H1 (cell line): ENCODE results near the gene FMNL2. TPM values are rescaled to one million over a fixed set of nuclear protein-coding genes. Genes with fewer than 3 reads are reported as not detected.
A peak's percentile ranks its signal among the peaks of the same experiment; 100 is the strongest.

ENCODE experiments used
- CTCF ChIA-PET: fragments of 300-600 bp; sonication (Branson Sonifier 250); formaldehyde crosslinking; loops from one replicate; lab custom pipeline; 2021; ENCODE audit not compliant: partially characterized antibody; lab: Charles Lee
- POLR2A ChIA-PET: fragments of 300-600 bp; sonication (Branson Sonifier 250); formaldehyde crosslinking; loops from one replicate; lab custom pipeline; 2021; ENCODE audit warnings: inconsistent platforms; ENCODE audit not compliant: partially characterized antibody; lab: Charles Lee
- DNase-seq, 2 experiments: peaks; one replicate each; pipeline versions ENCODE4 v3.0.0 to v3.0.0-alpha.2; 2010 to 2022; ENCODE audit warnings: low spot score in 2 of 2, low read depth in 1 of 2, mixed read lengths in 1 of 2
- FAIRE-seq: peaks from 2 replicates; lab custom pipeline; 2011; peaks lifted over from hg19 to GRCh38; lab: Jason Lieb, UNC
- H2AFZ ChIP-seq: 2 replicates; pipeline ENCODE4 v1.8.1; 2012; ENCODE audit warnings: low read length, inconsistent platforms
- H2AK5ac ChIP-seq: 2 replicates; pipeline ENCODE4 v1.6.1; 2013; ENCODE audit warnings: low read depth, low read length
- H2BK120ac ChIP-seq: replicated peaks from 2 replicates; pipeline ENCODE3; 2013; ENCODE audit warnings: low read depth, low read length, inconsistent platforms
- H2BK12ac ChIP-seq: 2 replicates; pipeline ENCODE4 v1.6.1; 2013; ENCODE audit warnings: low read depth, low read length
- H2BK15ac ChIP-seq: 2 replicates; pipeline ENCODE4 v1.6.1; 2013; ENCODE audit warnings: low read length
- H2BK20ac ChIP-seq: 2 replicates; pipeline ENCODE4 v1.6.1; 2013; ENCODE audit warnings: low read length
- H2BK5ac ChIP-seq: 2 replicates; pipeline ENCODE4 v1.6.1; 2013; ENCODE audit warnings: low read depth, low read length
- H3K14ac ChIP-seq: 2 replicates; pipeline ENCODE4 v1.6.1; 2013; ENCODE audit warnings: inconsistent platforms; ENCODE audit not compliant: insufficient read length
- H3K18ac ChIP-seq: 2 replicates; pipeline ENCODE4 v1.6.1; 2013; ENCODE audit warnings: low read length; ENCODE audit errors: extremely low read depth
- H3K23ac ChIP-seq: 2 replicates; pipeline ENCODE4 v1.6.1; 2013; ENCODE audit warnings: inconsistent platforms; ENCODE audit not compliant: insufficient read length
- H3K23me2 ChIP-seq: 2 replicates; pipeline ENCODE4 v1.6.1; 2013; ENCODE audit warnings: low read depth, low read length
- H3K27ac ChIP-seq: 2 replicates; pipeline ENCODE4 v1.6.1; 2011; ENCODE audit warnings: low read depth, low read length, inconsistent platforms
- H3K27me3 ChIP-seq, 4 experiments: replicated peaks in 1 of 4; 1 replicate in 1 of 4; 2 replicates in 3 of 4; pipeline versions ENCODE4 v1.6.1 to v1.8.1; 2011 to 2013; ENCODE audit warnings: low read length in 3 of 4, mild to moderate bottlenecking in 3 of 4, inconsistent platforms in 2 of 4, mixed read lengths in 2 of 4, moderate library complexity in 1 of 4; ENCODE audit not compliant: control insufficient read depth in 3 of 4, insufficient read depth in 3 of 4; ENCODE audit errors: extremely low read depth in 1 of 4
- H3K36me3 ChIP-seq, 4 experiments: 2 replicates each; pipeline versions ENCODE4 v1.6.1 to v1.8.1; 2011 to 2013; ENCODE audit warnings: mild to moderate bottlenecking in 4 of 4, low read length in 3 of 4, moderate library complexity in 2 of 4, control low read depth in 1 of 4, inconsistent platforms in 1 of 4; ENCODE audit not compliant: insufficient read depth in 4 of 4, control insufficient read depth in 2 of 4
- H3K4ac ChIP-seq: replicated peaks from 2 replicates; pipeline ENCODE3; 2013; ENCODE audit warnings: low read length, low read depth, mixed read lengths, inconsistent platforms; ENCODE audit not compliant: insufficient read length
- H3K4me1 ChIP-seq, 4 experiments: replicated peaks in 1 of 4; 1 replicate in 1 of 4; 2 replicates in 3 of 4; pipeline versions ENCODE4 v1.6.1 to v1.8.1; 2011 to 2013; ENCODE audit warnings: low read length in 3 of 4, inconsistent platforms in 2 of 4, mixed read lengths in 1 of 4; ENCODE audit not compliant: insufficient read depth in 4 of 4, control insufficient read depth in 3 of 4
- H3K4me2 ChIP-seq, 2 experiments: 2 replicates each; pipeline versions ENCODE4 v1.6.1 to v1.8.1; 2011 to 2013; ENCODE audit warnings: low read depth in 2 of 2, low read length in 2 of 2, control low read depth in 1 of 2, inconsistent platforms in 1 of 2, mild to moderate bottlenecking in 1 of 2; ENCODE audit not compliant: insufficient read depth in 1 of 2
- H3K4me3 ChIP-seq, 4 experiments: fragments of 200-600, 300-600 bp in 1 of 4; sonication (generic), shearing (Covaris generic), sonication (Bioruptor Twin) in 1 of 4; 2 replicates each; pipeline versions ENCODE4 v1.5.1 to v1.8.1; 2011 to 2016; ENCODE audit warnings: low read length in 4 of 4, low read depth in 3 of 4, control low read depth in 2 of 4, inconsistent platforms in 2 of 4, mild to moderate bottlenecking in 2 of 4, mixed read lengths in 1 of 4, moderate library complexity in 1 of 4; ENCODE audit not compliant: insufficient read depth in 2 of 4; ENCODE audit errors: extremely low read depth in 1 of 4
- H3K56ac ChIP-seq: replicated peaks from 2 replicates; pipeline ENCODE3; 2013; ENCODE audit warnings: low read depth, mild to moderate bottlenecking, mixed read lengths, low read length, inconsistent platforms; ENCODE audit not compliant: insufficient read length
- H3K79me1 ChIP-seq: 2 replicates; pipeline ENCODE4 v1.6.1; 2013; ENCODE audit warnings: low read depth, low read length, control low read depth
- H3K79me2 ChIP-seq, 2 experiments: 2 replicates each; pipeline versions ENCODE4 v1.6.1 to v1.8.1; 2012 to 2013; ENCODE audit warnings: low read length in 2 of 2, mild to moderate bottlenecking in 2 of 2, inconsistent platforms in 1 of 2; ENCODE audit not compliant: insufficient read depth in 2 of 2, control insufficient read depth in 1 of 2
- H3K9ac ChIP-seq, 4 experiments: replicated peaks in 1 of 4; 1 replicate in 1 of 4; 2 replicates in 3 of 4; pipeline versions ENCODE4 v1.6.1 to v1.8.1; 2011 to 2013; ENCODE audit warnings: low read depth in 3 of 4, low read length in 3 of 4, control low read depth in 2 of 4, mild to moderate bottlenecking in 2 of 4, moderate library complexity in 2 of 4, inconsistent platforms in 1 of 4; ENCODE audit errors: extremely low read depth in 1 of 4
- H3K9me3 ChIP-seq, 2 experiments: 2 replicates each; pipeline versions ENCODE4 v1.6.1 to v1.8.1; 2012 to 2013; ENCODE audit warnings: mild to moderate bottlenecking in 2 of 2, moderate library complexity in 2 of 2, control low read depth in 1 of 2, inconsistent platforms in 1 of 2, low read depth in 1 of 2, low read length in 1 of 2, mixed read lengths in 1 of 2; ENCODE audit not compliant: insufficient read depth in 2 of 2
- H4K20me1 ChIP-seq, 2 experiments: replicated peaks in 1 of 2; 2 replicates each; pipeline versions ENCODE3 to v1.8.1; 2011 to 2013; ENCODE audit warnings: inconsistent platforms in 2 of 2, low read length in 2 of 2, mild to moderate bottlenecking in 1 of 2; ENCODE audit not compliant: insufficient read depth in 2 of 2, control insufficient read depth in 1 of 2
- H4K5ac ChIP-seq: 2 replicates; pipeline ENCODE4 v1.6.1; 2013; ENCODE audit warnings: low read length, low read depth, mixed read lengths, inconsistent platforms; ENCODE audit not compliant: insufficient read length
- H4K8ac ChIP-seq: 2 replicates; pipeline ENCODE4 v1.8.0; 2013; ENCODE audit warnings: mild to moderate bottlenecking, moderate library complexity, low read length, inconsistent platforms; ENCODE audit not compliant: insufficient read depth; ENCODE audit errors: extremely low read depth
- H4K91ac ChIP-seq: replicated peaks from 2 replicates; pipeline ENCODE3; 2013; ENCODE audit warnings: low read length, mixed read lengths, inconsistent platforms; ENCODE audit not compliant: insufficient read length
- ASH2L ChIP-seq: fragments of 200-600, 300-600 bp; sonication (generic); IDR thresholded peaks from one replicate; pipeline ENCODE4 v1.7.1; 2017; ENCODE audit warnings: low read length
- EZH2 ChIP-seq: fragments of 200-600 bp; sonication (generic); IDR thresholded peaks from 2 replicates; pipeline ENCODE4 v1.7.1; 2012; ENCODE audit warnings: low read depth, mild to moderate bottlenecking, moderate library complexity, low read length, inconsistent platforms; ENCODE audit not compliant: severe bottlenecking
- GTF2F1 ChIP-seq: IDR thresholded peaks from 2 replicates; pipeline ENCODE4 v1.6.1; 2012; ENCODE audit warnings: low read depth, low read length, improper control_type of control experiment, borderline replicate concordance
- KDM1A ChIP-seq: fragments of 200-600, 300-600 bp; sonication (generic); IDR thresholded peaks from 2 replicates; pipeline ENCODE4 v1.7.1; 2016; ENCODE audit warnings: mild to moderate bottlenecking, low read length, borderline replicate concordance
- NRF1 ChIP-seq: IDR thresholded peaks from 2 replicates; pipeline ENCODE4 v1.6.1; 2011; ENCODE audit warnings: mild to moderate bottlenecking, low read depth, low read length, improper control_type of control experiment
- POU5F1 ChIP-seq: IDR thresholded peaks from 2 replicates; pipeline ENCODE4 v1.6.1; 2011; ENCODE audit warnings: low read depth, mild to moderate bottlenecking, low read length, moderate library complexity
- RAD21 ChIP-seq, 2 experiments: IDR thresholded peaks in 1 of 2; conservative IDR thresholded peaks in 1 of 2; 2 replicates each; pipeline ENCODE4 v1.6.1; 2011; ENCODE audit warnings: low read depth in 2 of 2, low read length in 2 of 2, improper control_type of control experiment in 1 of 2, inconsistent platforms in 1 of 2, mild to moderate bottlenecking in 1 of 2, moderate library complexity in 1 of 2
- RBBP5 ChIP-seq: IDR thresholded peaks from 2 replicates; pipeline ENCODE4 v1.7.1; 2012; ENCODE audit warnings: low read depth, mild to moderate bottlenecking, inconsistent platforms, low read length, moderate library complexity, borderline replicate concordance
- RNF2 ChIP-seq: fragments of 200-900, 300-1000 bp; sonication (generic); IDR thresholded peaks from 2 replicates; pipeline ENCODE4 v1.7.1; 2016; ENCODE audit warnings: borderline replicate concordance, low read depth, mild to moderate bottlenecking, antibody characterized with exemption, low read length; ENCODE audit not compliant: poor library complexity, severe bottlenecking; ENCODE audit errors: missing control alignments
- SAP30 ChIP-seq: fragments of 300-600 bp; sonication (generic); IDR thresholded peaks from 2 replicates; pipeline ENCODE4 v1.7.1; 2012; ENCODE audit warnings: low read length, moderate library complexity, mild to moderate bottlenecking, inconsistent platforms; ENCODE audit not compliant: insufficient read depth, insufficient replicate concordance
- TAF7 ChIP-seq: optimal IDR thresholded peaks from 2 replicates; pipeline ENCODE3; 2011; ENCODE audit warnings: low read depth, mild to moderate bottlenecking, inconsistent platforms, low read length, moderate library complexity, borderline replicate concordance
- WGBS, 2 experiments: shearing (Covaris generic) in 1 of 2; methylation state at CpG; one replicate each; pipeline versions ENCODE4 v1.1.6 to v1.1.7; 2013 to 2015; ENCODE audit warnings: low lambda C conversion rate in 2 of 2, mixed read lengths in 2 of 2, inconsistent platforms in 1 of 2, low coverage in 1 of 2, missing lambda C conversion rate in 1 of 2; ENCODE audit not compliant: insufficient replicate concordance in 2 of 2, insufficient coverage in 1 of 2, insufficient read length in 1 of 2; ENCODE audit errors: extremely low coverage in 1 of 2, missing lambda C conversion rate in 1 of 2; 5-methylcytosine and 5-hydroxymethylcytosine counted together
- polyA plus RNA-seq, 7 experiments: library from polyadenylated mRNA; depleted of rRNA in 3 of 7; stranded (reverse) in 5 of 7; unstranded in 2 of 7; fragments of >200 nt in 5 of 7; fragments of 200-250 nt in 2 of 7; gene quantifications; 1 replicate in 5 of 7; 2 replicates in 1 of 7; 4 replicates in 1 of 7; pipeline versions ENCODE4 v1.2.1 to v1.2.3, GENCODE V29; 2011 to 2013; ENCODE audit warnings: missing spikeins in 2 of 7, mixed read lengths in 2 of 7
- total RNA-seq: library from RNA; stranded (reverse); fragmentation: NEBNext Ultra II Directional; extraction: Animal tissue kit (Norgen Biotek cat#: 25700); gene quantifications from 2 replicates; pipeline ENCODE4 v1.2.1, GENCODE V29; 2021
- TF ChIP-seq, protein P1 (sequence below): IDR thresholded peaks from 2 replicates; pipeline ENCODE4 v1.6.1; 2012; ENCODE audit warnings: inconsistent platforms

FMNL2 gene
- total and polyA plus RNA-seq, 2 of the 8 experiments (the other 6 are each of a cell fraction or from before 2014, with no cell fraction given) = 15.5 to 45.1 TPM

DNA sequence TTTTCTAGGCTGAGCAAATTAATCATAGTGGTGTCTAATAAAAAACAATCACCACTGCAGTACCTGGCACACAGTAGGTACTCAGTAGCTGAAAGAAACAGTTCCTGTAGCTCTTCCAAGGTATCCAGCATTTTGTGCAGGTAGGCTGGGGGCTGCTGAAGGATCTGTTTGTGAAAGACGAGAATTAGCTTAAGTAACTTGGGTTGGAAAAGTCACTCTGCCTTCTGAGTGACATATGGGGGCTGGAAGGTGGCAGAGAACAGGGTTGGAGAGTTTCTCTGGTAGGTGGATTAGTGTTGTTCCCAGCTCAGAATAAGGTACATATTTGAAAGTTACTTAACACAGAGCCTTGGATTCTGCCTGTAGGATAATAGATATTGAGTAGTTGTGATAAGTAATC is 72.8 kb downstream of the FMNL2 start:
- WGBS, 2 experiments = 56% methylated on average over 1 of the region's 1 CpG; no CpG with 5 or more reads in 1 of the 2 experiments
- Histone ChIP-seq H2AFZ (no peak overlapping the region), H3K27ac (no peak overlapping the region; the same call in 1 of the 2 replicates), H3K79me2 (peaks cover 0 to 91% of the 10 kb centered on the region in 2 experiments; a peak in 3 of 4 replicates), H2BK20ac (peak overlapping the region; percentile 13; the same call in 1 of the 2 replicates), H3K23me2 (no peaks in the 10 kb centered on the region), H3K4ac (no peak overlapping the region), H3K14ac (no peak overlapping the region), H3K79me1 (peaks cover 9% of the 10 kb centered on the region), H3K4me1 (peaks cover 4 to 15% (median 9%) of the 10 kb centered on the region in 4 experiments; a peak in 6 of 7 replicates), H3K27me3 (no peaks in the 10 kb centered on the region), H4K5ac (no peak overlapping the region), H4K20me1 (peaks cover 0 to 7% of the 10 kb centered on the region in 2 experiments), H3K9me3 (no peaks in the 10 kb centered on the region), H4K8ac (no peak overlapping the region), H3K56ac (no peak overlapping the region), H2BK5ac (no peak overlapping the region), H3K4me2 (peak overlapping the region; percentile 28 to 46; a peak in 3 of 4 replicates), H2BK15ac (no peak overlapping the region), H3K9ac (no peak overlapping the region), H3K4me3 (peak overlapping the region in 1 of 4 experiments; percentile 39; a peak in 1 of 8 replicates), H4K91ac (no peak overlapping the region), H2BK120ac (no peak overlapping the region), H3K36me3 (no peaks in the 10 kb centered on the region), H2AK5ac (no peak overlapping the region), H3K23ac (no peak overlapping the region), H2BK12ac (no peak overlapping the region), H3K18ac (no peak overlapping the region; the same call in 1 of the 2 replicates)
- DNase-seq (no peak), FAIRE-seq (no peak)
- CTCF ChIA-PET = interaction anchor here (0.6 to 1.5 kb wide), 7 partner anchors 23 to 360 kb away, joined by 3 to 5 read pairs (median 3); no protein-coding TSS in a partner anchor
- POLR2A ChIA-PET = no interaction called here
- TF ChIP-seq, protein P1, sequence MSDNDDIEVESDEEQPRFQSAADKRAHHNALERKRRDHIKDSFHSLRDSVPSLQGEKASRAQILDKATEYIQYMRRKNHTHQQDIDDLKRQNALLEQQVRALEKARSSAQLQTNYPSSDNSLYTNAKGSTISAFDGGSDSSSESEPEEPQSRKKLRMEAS = no peak
- TF ChIP-seq RBBP5 (no peak), EZH2 (no peak), POU5F1 (no peak), SAP30 (no peak), RAD21 (IDR thresholded peaks at IDR 0.05 in 1 of 2, conservative IDR thresholded peaks at IDR 0.05 in 1 of 2; ENCODE audit: low read depth in 2 of 2, low read length in 2 of 2) (no peak), RNF2 (no peak), NRF1 (no peak), GTF2F1 (no peak), TAF7 (no peak), ASH2L (no peak), KDM1A (no peak)
